Colon (tissue), 2 donors: ENCODE data around the gene COMMD10.
"Not testable (repeated sequence)": the region's sequence is repeated elsewhere in the genome, so short reads cannot be mapped to it uniquely, and the experiment has no call there.

ENCODE experiments used
- FAIRE-seq: peaks from 2 replicates; lab custom pipeline; 2012; peaks lifted over from hg19 to GRCh38; lab: Jason Lieb, UNC
- donor health status: control.
- donor health status: control.

The COMMD10 gene

DNA sequence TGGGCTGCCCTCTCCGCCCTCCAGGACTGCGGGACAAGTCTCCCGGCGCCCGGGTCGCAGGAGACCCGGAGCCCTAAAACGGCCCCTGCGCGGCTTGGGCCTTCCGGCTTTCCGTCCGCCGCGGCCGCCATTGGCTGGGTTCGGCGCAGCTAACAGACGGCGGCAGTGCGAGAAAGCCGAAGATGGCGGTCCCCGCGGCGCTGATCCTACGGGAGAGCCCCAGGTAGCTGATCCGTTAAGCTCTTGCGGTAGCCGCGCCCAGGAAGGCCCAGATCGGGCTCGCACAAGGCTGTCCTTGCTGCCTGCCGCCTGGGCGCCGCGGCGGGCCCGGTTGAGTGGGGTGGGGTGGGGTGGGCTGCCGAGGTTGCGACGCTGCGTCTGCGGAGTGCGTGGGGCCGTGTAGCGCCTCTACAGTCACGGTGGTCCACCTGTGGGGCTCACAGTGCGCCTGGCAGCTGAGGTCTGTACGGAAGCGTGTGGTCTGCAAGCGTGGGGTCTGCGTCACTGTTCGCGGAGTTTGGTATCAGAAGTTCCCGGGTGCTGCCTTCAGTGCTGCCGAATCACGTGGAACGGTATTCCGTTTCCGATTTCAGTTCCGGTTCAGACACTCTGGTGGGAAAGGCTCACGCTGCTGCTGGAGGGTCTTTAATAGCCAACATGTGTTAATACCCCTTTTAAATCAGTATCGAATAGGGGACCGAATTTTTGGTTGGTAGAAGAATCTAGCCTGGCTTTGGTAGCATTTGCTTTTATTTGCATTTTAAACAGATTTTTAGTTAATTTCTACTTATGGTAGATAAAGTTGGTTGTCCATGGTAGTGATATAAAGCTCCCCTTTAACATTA, at the start of gene COMMD10:
Gene COMMD10, plus strand, starts transcription at position 155 of the 845 bp plus-strand sequence.
- FAIRE-seq, result no peak

DNA sequence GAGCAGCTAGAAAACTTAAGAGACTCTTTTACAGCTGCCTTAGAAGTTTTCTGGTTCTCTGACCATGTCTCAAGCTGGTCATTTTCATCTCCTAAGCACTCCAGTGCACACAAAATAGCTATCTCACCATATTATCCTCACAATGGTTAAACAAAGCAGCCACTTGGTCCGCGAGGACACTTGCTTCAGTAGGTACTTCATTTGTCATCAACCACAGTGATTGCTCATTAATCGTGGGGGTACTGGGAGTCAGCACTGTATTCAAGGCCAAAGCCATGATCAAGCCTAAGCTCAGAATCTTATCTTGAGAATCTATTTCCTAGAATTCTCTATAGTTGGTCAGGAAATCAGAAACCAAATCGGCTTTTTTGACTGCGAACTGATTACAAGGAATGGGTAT, 49.7 kb upstream of the COMMD10 start:
- no peak for FAIRE-seq

- no peak for FAIRE-seq
Measured at GRCh38 chr5:116037236-116037822, 47.5 kb upstream of the COMMD10 start.

DNA sequence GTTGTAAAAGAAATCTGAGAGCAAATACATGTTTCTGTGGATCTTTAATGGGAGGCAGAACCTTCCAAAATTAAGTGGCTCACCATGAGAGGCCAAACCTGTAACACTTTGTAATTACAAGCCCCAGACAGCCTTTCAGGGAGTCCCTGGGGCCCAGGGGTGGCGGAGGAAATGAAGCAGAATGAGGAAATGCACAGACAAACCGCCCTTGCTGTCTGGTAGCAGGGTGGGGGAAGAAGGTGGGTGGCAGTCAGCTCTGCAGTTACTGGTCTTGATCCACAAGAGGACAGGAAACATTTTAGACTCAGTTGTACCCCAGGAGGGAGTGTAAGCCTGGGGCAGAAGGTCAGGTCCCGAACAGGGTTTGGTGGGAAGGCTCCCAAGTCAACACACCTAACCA, 46.0 kb upstream of the COMMD10 start:
- FAIRE-seq, result no peak

- no peak for FAIRE-seq
Measured at GRCh38 chr5:116042375-116042774, 42.5 kb upstream of the COMMD10 start.

- FAIRE-seq, result no peak
Measured at GRCh38 chr5:116044073-116044472, 40.8 kb upstream of the COMMD10 start.

DNA sequence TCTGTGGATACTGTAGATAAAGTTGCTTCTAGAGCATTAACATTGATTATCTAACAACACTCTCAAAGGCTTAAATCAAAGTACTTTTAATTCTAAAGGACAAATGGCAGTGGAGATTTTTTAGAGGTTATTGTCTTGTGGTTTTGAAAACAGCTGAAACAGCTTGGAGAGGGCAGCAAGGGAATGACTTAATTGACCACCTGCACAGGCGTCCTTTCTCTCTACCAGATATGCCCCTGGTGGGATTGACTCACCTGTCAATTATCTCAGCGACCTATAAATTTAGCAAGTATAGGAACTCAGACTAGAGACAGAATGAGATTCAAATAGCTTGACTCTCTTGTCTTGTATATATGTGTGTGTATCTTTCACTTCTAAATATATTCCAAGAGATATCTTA, 39.0 kb upstream of the COMMD10 start:
- FAIRE-seq, result no peak

GRCh38 chr5:116046261-116046660, 38.6 kb upstream of the COMMD10 start:
- no peak for FAIRE-seq

- FAIRE-seq, result no peak
Measured at GRCh38 chr5:116046823-116047222, 38.0 kb upstream of the COMMD10 start.

- FAIRE-seq, result no peak
Measured at GRCh38 chr5:116058346-116058936, 26.4 kb upstream of the COMMD10 start.

DNA sequence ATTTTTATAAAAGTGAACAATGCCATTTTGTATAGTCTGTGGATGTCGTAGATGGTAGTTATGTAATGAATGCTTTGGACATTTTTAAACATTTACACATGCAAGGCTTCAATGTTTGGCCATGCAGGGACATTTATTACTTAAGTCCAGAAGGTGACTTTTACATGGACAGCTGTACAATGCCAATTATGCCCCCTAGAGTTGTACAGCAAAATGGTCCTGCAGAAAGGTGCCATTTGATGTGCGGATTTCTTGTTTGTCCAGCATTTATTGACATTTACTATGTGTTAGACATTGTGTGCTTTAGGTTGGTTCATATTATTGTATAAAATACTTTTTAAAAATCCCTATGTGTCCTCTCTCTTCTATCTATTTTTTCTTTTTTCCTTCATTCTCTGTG, 22.5 kb upstream of the COMMD10 start:
- no peak for FAIRE-seq

- no peak for FAIRE-seq
Measured at GRCh38 chr5:116063950-116064349, 20.9 kb upstream of the COMMD10 start.

DNA sequence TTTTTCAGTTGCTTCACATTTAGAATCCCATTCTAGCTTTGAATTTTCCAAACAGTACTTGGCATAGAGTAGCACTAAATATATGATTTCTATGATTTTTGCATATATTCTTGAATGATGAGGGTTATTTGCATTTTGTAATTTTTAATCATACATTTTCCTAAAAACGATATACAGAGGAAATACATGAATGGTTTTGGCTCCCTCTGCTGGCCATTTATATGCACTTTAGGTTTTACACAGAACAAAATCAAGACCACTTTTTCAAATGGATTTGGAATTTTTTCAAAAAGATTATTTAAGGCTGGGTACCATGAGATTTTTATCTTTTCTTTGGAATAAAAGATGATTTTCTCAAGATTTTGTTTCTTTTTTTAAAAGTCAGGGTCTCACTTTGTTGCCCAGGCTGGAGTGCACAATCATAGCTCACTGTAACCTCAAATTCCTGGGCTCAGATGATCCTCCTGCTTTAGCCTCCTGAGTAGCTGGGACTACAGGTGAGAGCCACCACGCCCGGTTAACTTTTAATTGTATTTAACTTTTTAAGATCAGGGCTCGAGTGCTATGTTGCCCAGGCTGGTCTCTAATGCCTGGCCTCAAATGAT, 16.7 kb upstream of the COMMD10 start:
- peak; percentile 92 for FAIRE-seq

- no peak for FAIRE-seq
Measured at GRCh38 chr5:116071211-116071610, 13.6 kb upstream of the COMMD10 start.

- FAIRE-seq, result no peak
Measured at GRCh38 chr5:116075191-116075831, 9.5 kb upstream of the COMMD10 start.

DNA sequence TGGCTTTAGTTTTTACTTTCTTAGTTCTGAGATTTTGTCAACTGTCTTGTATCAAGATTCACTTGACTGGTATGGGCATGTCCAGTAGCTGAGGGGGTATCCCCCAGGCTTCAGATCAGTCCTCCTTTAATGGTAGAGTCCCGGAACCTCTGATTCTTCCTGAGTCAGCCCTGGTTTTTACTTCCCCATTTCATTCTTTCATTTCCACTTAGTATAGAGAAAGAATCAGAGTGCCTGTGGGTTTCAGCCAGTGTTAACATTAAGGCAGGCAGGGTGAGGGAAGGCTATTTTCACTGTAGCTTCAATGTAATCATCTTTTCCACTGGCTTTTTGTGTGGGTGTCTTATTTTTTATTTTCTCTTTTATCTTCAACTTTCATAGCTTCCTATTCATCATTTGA, 8.3 kb upstream of the COMMD10 start:
- no peak for FAIRE-seq

DNA sequence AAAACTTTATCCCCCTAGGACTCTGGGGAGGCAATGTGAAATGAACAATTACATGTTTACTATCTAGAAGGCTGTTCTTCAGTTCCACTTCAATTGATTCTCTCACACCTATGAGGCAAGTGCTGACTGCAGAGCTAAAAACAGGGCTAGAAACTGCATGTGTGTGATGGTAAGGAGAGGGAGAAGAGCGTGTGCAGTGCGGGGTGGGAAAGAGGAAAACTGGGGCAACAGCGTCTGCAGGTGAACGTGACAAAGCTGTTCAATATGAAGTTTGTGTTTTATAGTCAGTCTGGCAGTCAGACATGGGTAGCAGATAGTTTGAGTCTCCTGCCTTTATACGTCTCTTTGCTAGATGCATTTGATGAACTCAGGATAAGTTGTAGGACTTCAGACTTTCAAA, 6.6 kb upstream of the COMMD10 start:
- no peak for FAIRE-seq

GRCh38 chr5:116084287-116084691, 536 bp upstream of the COMMD10 start:
- no peak for FAIRE-seq

GRCh38 chr5:116086309-116086708, 1.5 kb downstream of the COMMD10 start:
- FAIRE-seq, result not testable (repeated sequence)

DNA sequence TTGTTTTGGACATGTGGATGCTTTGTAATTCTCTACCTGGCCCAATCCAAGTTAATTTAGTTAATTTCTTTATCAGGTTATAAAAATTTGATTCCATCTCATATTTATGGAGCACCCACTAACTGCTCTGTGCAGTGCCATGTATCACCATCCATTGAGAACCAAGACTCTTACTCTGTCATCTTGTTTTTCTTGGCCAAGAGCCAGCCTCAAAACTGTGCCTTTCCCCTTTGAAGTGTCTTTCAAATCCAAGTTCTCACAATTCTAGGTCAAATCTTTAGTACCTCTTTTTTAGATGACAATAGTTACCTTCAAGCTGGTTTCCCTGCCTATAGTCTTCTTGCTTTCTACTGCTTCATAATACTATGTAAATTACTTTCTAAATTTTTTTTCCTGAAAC, 3.2 kb downstream of the COMMD10 start:
- FAIRE-seq, result no peak

GRCh38 chr5:116090302-116090701, 5.5 kb downstream of the COMMD10 start:
- FAIRE-seq, result no peak

DNA sequence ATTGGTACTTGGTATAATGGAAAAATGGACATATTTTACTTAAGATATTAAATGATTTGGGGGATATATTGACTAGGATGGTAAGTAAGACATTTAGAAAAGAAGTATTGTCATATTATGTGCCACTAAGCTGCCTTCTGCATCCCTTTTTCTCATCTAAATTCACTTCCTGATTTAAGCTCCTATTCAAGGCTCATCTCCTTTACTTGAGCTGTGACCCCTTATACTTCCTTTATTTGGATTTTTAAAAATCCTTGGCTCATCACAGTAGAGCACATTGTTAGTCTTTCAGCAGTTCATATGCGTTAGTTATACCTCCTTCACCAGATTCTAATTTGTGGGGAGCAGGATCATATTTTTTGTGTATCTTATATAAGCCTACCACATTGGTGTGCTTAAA, 6.6 kb downstream of the COMMD10 start:
- FAIRE-seq, result no peak

DNA sequence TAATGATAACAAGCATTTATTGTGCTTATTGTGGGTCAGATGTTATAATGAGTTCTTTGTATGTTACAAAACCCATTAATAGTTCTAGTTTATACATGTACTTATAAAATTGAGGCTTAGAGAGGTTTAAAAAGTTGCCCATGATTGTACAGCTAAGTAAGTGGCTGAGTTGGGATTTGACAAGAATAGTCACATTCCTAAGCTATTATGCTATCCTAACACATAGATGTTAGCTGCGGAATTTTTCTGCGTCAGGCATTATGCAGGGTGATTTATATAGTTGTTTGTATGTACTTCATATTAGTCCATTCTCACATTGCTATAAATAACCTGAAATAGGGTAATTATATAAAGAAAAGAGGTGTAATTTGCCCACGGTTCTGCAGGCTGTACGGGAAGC, 12.5 kb downstream of the COMMD10 start:
- no peak for FAIRE-seq
